Measurements from ENCODE around the gene CD74. TPM values are rescaled to one million over a fixed set of nuclear protein-coding genes. Genes with fewer than 3 reads are reported as not detected.

Gene CD74
- total and polyA plus RNA-seq, 2 of the 4 experiments (the other 2 are of a cell fraction) = 0.18 to 1.1 TPM

GRCh38 chr5:150422758-150423157 is 10.0 kb upstream of the CD74 start:
- Histone ChIP-seq H3K36me3 (ENCODE audit: control insufficient read depth, insufficient read depth, low read length) (no peaks in the 10 kb centered on the region), H3K4me3 (ENCODE audit: insufficient read depth, low read depth, low read length) (no peak overlapping the region), H2BK5ac (ENCODE audit: low read depth, low read length, poor library complexity, severe bottlenecking) (no peak overlapping the region), H3K9me3 (ENCODE audit: control insufficient read depth, insufficient read depth, low read length) (no peaks in the 10 kb centered on the region), H3K27me3 (ENCODE audit: control insufficient read depth, insufficient read depth, low read length) (no peaks in the 10 kb centered on the region), H2AK5ac (ENCODE audit: low read depth, low read length) (no peak overlapping the region), H4K8ac (ENCODE audit: low read depth in 2 of 2, low read length in 2 of 2) (no peak overlapping the region), H3K18ac (ENCODE audit: low read depth, low read length) (no peak overlapping the region), H3K14ac (replicated peaks; ENCODE audit: low read depth, low read length) (no peak overlapping the region), H3K4ac (ENCODE audit: low read depth, low read length) (no peak overlapping the region), H3K4me1 (ENCODE audit: control insufficient read depth, insufficient read depth, low read length) (no peaks in the 10 kb centered on the region), H4K91ac (ENCODE audit: insufficient read depth, low read depth, low read length) (no peak overlapping the region), H2AK9ac (replicated peaks; ENCODE audit: low read depth, low read length, poor library complexity) (no peak overlapping the region), H3K9me1 (ENCODE audit: insufficient read depth, low read length) (no peaks in the 10 kb centered on the region), H3K23ac (ENCODE audit: low read depth, low read length) (no peak overlapping the region), H2BK120ac (ENCODE audit: low read depth, low read length) (no peak overlapping the region), H3K79me1 (ENCODE audit: low read depth in 1 of 2, low read length in 2 of 2) (no peaks in the 10 kb centered on the region), H2AFZ (replicated peaks; ENCODE audit: low read length, poor library complexity) (no peak overlapping the region), H3K4me2 (ENCODE audit: low read depth, low read length) (no peak overlapping the region), H3K27ac (ENCODE audit: insufficient read depth, low read length) (no peak overlapping the region), H3K56ac (ENCODE audit: extremely low read depth, insufficient read depth, low read length) (no peak overlapping the region), H2BK20ac (ENCODE audit: low read depth, low read length) (no peak overlapping the region), H3K9ac (ENCODE audit: low read depth, low read length) (no peak overlapping the region), H2BK15ac (ENCODE audit: low read depth, low read length) (no peak overlapping the region), H4K5ac (ENCODE audit: low read depth, low read length) (no peak overlapping the region), H4K20me1 (ENCODE audit: insufficient read depth, low read length) (no peaks in the 10 kb centered on the region)
- in situ Hi-C loops (cut with MboI; ENCODE audit: low sequenced_read_pairs) (no loop called here), dilution Hi-C loops (cut with HindIII; ENCODE audit: low sequenced_read_pairs, unreplicated experiment) (no loop called here), intact Hi-C loops (cut with micrococcal nuclease) (no loop called here)
- WGBS, 2 experiments (ENCODE audit: extremely low coverage in 2 of 2, insufficient read length in 1 of 2) = no CpG with 5 or more reads among the region's 3 CpGs
- CTCF ChIA-PET = interaction anchor here (0.6 kb wide), 1 partner anchor 18 kb away, joined by 3 read pairs; no protein-coding TSS in a partner anchor
- TF ChIP-seq MAZ (IDR thresholded peaks at IDR 0.05; ENCODE audit: borderline replicate concordance, low read depth, low read length) (no peak), CEBPB (IDR thresholded peaks at IDR 0.05; ENCODE audit: low read depth, low read length) (peak; percentile 48)
- DNase-seq = no peak
- no peak for ATAC-seq (ENCODE audit: low read depth)
- BruUV-seq (replicated peaks) = no TSS peak
- POLR2A ChIA-PET (ENCODE audit: unreplicated experiment) = no interaction called here
